HG03558 (cell line): ENCODE results near the gene TAS1R3.

Source experiments
- ATAC-seq: cut with Tn5 transposase; IDR thresholded peaks from one replicate; pipeline ENCODE4 v1.9.1; 2021; ENCODE audit warnings: moderate number of reproducible peaks; ENCODE audit not compliant: unreplicated experiment; ENCODE audit errors: extremely low read depth

TAS1R3 gene

GRCh38 chr1:1294250-1294890 lies 36.7 kb upstream of the TAS1R3 start:
- ATAC-seq, result no peak

- no peak for ATAC-seq
These were observed 35.7 kb upstream of the TAS1R3 start for GRCh38 chr1:1295154-1295923.

- no peak for ATAC-seq
These were observed 34.7 kb upstream of the TAS1R3 start for GRCh38 chr1:1296070-1297061.

- ATAC-seq, result no peak
These were observed 33.2 kb upstream of the TAS1R3 start for GRCh38 chr1:1297802-1298424.

GRCh38 chr1:1298861-1299685 lies 32.0 kb upstream of the TAS1R3 start:
- ATAC-seq, result no peak

GRCh38 chr1:1299686-1300351 lies 31.3 kb upstream of the TAS1R3 start:
- no peak for ATAC-seq

- ATAC-seq, result no peak
These were observed 30.7 kb upstream of the TAS1R3 start for GRCh38 chr1:1300352-1300739.

- ATAC-seq, result no peak
These were observed 29.1 kb upstream of the TAS1R3 start for GRCh38 chr1:1302006-1302430.

- no peak for ATAC-seq
These were observed 28.1 kb upstream of the TAS1R3 start for GRCh38 chr1:1302951-1303509.

- ATAC-seq, result no peak
These were observed 27.3 kb upstream of the TAS1R3 start for GRCh38 chr1:1303736-1304135.

- no peak for ATAC-seq
These were observed 26.5 kb upstream of the TAS1R3 start for GRCh38 chr1:1304331-1305299.

GRCh38 chr1:1305300-1306069 lies 25.6 kb upstream of the TAS1R3 start:
- ATAC-seq, result no peak

- no peak for ATAC-seq
These were observed 24.9 kb upstream of the TAS1R3 start for GRCh38 chr1:1306070-1306660.

- ATAC-seq, result no peak
These were observed 24.3 kb upstream of the TAS1R3 start for GRCh38 chr1:1306661-1307260.

GRCh38 chr1:1307261-1307922 lies 23.7 kb upstream of the TAS1R3 start:
- peak; percentile 3 for ATAC-seq
